ENCODE results near the gene PPP1R11.
A peak's percentile ranks its signal among the peaks of the same experiment; 100 is the strongest.
"Not testable (repeated sequence)": the region's sequence is repeated elsewhere in the genome, so short reads cannot be mapped to it uniquely, and the experiment has no call there.

PPP1R11 gene

GRCh38 chr6:30113841-30114240, 46.8 kb downstream of the PPP1R11 start:
- Histone ChIP-seq H3K4me3 (ENCODE audit: low read length, poor library complexity, severe bottlenecking) (no peak overlapping the region), H3K4me1 (ENCODE audit: insufficient read depth, low read length, poor library complexity, severe bottlenecking) (peaks cover 10% of the 10 kb centered on the region), H3K27me3 (ENCODE audit: insufficient read depth, low read length, poor library complexity, severe bottlenecking) (no peaks in the 10 kb centered on the region), H3K9ac (ENCODE audit: low read depth, low read length, poor library complexity, severe bottlenecking) (no peak overlapping the region), H3F3A (ENCODE audit: low read depth) (no peaks in the 10 kb centered on the region), H3K36me3 (ENCODE audit: insufficient read depth, low read length) (no peaks in the 10 kb centered on the region), H3K4me2 (ENCODE audit: low read depth, low read length, poor library complexity, severe bottlenecking) (no peak overlapping the region), H3K9me3 (ENCODE audit: insufficient read depth, low read depth, low read length) (no peaks in the 10 kb centered on the region), H4K20me1 (ENCODE audit: insufficient read depth, low read length, poor library complexity, severe bottlenecking) (no peaks in the 10 kb centered on the region), H3K79me2 (ENCODE audit: insufficient read depth, low read length) (no peaks in the 10 kb centered on the region), H2AFZ (ENCODE audit: low read length) (peak overlapping the region; percentile 12; the same call in 1 of the 2 replicates), H3K9me2 (replicated peaks; ENCODE audit: low read depth, low read length) (no peaks in the 10 kb centered on the region)
- TF ChIP-seq EZH2phosphoT487 (IDR thresholded peaks at IDR 0.05; ENCODE audit: borderline replicate concordance) = no peak
- no peak for TF ChIP-seq CTCF (conservative IDR thresholded peaks at IDR 0.05; ENCODE audit: low read length)

DNA sequence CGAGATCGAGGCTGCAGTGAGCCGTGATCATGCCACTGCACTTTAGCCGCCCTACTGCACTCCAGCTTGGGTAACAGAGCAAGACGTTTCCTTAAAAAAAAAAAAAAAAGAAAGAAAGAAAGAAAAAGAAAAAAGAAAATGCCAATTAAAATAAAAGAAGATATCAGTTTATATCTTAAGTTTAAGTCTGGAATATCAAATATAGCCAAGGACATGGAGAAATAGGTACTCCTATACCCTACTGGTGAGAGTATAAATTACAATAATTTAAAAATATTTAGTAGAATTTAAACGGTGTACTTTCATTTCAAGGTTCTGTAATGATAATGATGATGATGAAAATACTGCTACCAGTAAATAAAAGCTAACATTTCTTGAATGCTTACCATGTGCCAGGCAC, 49.7 kb downstream of the PPP1R11 start:
- H3K4me2 ChIP-seq (ENCODE audit: low read depth, low read length, poor library complexity, severe bottlenecking) = no peak overlapping the region
- H4K20me1 ChIP-seq (ENCODE audit: insufficient read depth, low read length, poor library complexity, severe bottlenecking) = no peaks in the 10 kb centered on the region
- TF ChIP-seq CTCF (conservative IDR thresholded peaks at IDR 0.05; ENCODE audit: low read length) = peak; percentile 26
- no peak for TF ChIP-seq EZH2phosphoT487 (IDR thresholded peaks at IDR 0.05; ENCODE audit: borderline replicate concordance)
- H3K4me3 ChIP-seq (ENCODE audit: low read length, poor library complexity, severe bottlenecking) = no peak overlapping the region
- H2AFZ ChIP-seq (ENCODE audit: low read length) = no peak overlapping the region
- no peaks in the 10 kb centered on the region for H3K9me2 ChIP-seq (replicated peaks; ENCODE audit: low read depth, low read length)
- no peaks in the 10 kb centered on the region for H3K27me3 ChIP-seq (ENCODE audit: insufficient read depth, low read length, poor library complexity, severe bottlenecking)
- no peaks in the 10 kb centered on the region for H3K9me3 ChIP-seq (ENCODE audit: insufficient read depth, low read depth, low read length)
- H3K9ac ChIP-seq (ENCODE audit: low read depth, low read length, poor library complexity, severe bottlenecking) = no peak overlapping the region
- H3K79me2 ChIP-seq (ENCODE audit: insufficient read depth, low read length) = no peaks in the 10 kb centered on the region
- H3K36me3 ChIP-seq (ENCODE audit: insufficient read depth, low read length) = no peaks in the 10 kb centered on the region
- no peaks in the 10 kb centered on the region for H3F3A ChIP-seq (ENCODE audit: low read depth)
- H3K4me1 ChIP-seq (ENCODE audit: insufficient read depth, low read length, poor library complexity, severe bottlenecking) = peaks cover 7% of the 10 kb centered on the region

- not testable (repeated sequence) for H3K4me1 ChIP-seq (ENCODE audit: insufficient read depth, low read length, poor library complexity, severe bottlenecking); H4K20me1 ChIP-seq (ENCODE audit: insufficient read depth, low read length, poor library complexity, severe bottlenecking); H3K4me3 ChIP-seq (ENCODE audit: low read length, poor library complexity, severe bottlenecking); H3K4me2 ChIP-seq (ENCODE audit: low read depth, low read length, poor library complexity, severe bottlenecking); H2AFZ ChIP-seq (ENCODE audit: low read length); H3F3A ChIP-seq (ENCODE audit: low read depth); H3K9me3 ChIP-seq (ENCODE audit: insufficient read depth, low read depth, low read length); H3K9me2 ChIP-seq (replicated peaks; ENCODE audit: low read depth, low read length); H3K36me3 ChIP-seq (ENCODE audit: insufficient read depth, low read length); H3K79me2 ChIP-seq (ENCODE audit: insufficient read depth, low read length); H3K9ac ChIP-seq (ENCODE audit: low read depth, low read length, poor library complexity, severe bottlenecking); H3K27me3 ChIP-seq (ENCODE audit: insufficient read depth, low read length, poor library complexity, severe bottlenecking)
Observed at GRCh38 chr6:30118691-30119090, 51.7 kb downstream of the PPP1R11 start.
